ENCODE measurements around the gene ZNF80.
"Not testable (repeated sequence)": the region's sequence is repeated elsewhere in the genome, so short reads cannot be mapped to it uniquely, and the experiment has no call there.

- not testable (repeated sequence) for TF ChIP-seq CTCF (IDR thresholded peaks at IDR 0.05; ENCODE audit: low read length); EZH2 (optimal IDR thresholded peaks at IDR 0.05; ENCODE audit: low read depth, low read length); EZH2phosphoT487 (IDR thresholded peaks at IDR 0.05; ENCODE audit: low read length)
Observed at GRCh38 chr3:114237478-114237877, at the start of gene ZNF80.

Data from MM.1S (cell line).